Colonic mucosa (tissue), 4 donors: ENCODE data around the gene SSBP1. TPM values are rescaled to one million over a fixed set of nuclear protein-coding genes. Genes with fewer than 3 reads are reported as not detected.

ENCODE experiments used
- DNase-seq: peaks from one replicate; pipeline ENCODE4 v3.0.0-alpha.2; 2020
- H3K27ac ChIP-seq: fragments of 200-600 bp; one replicate; pipeline ENCODE4 v1.8.0; 2021
- H3K27me3 ChIP-seq: fragments of 200-600 bp; one replicate; pipeline ENCODE4 v1.8.0; 2021
- H3K36me3 ChIP-seq: fragments of 200-600 bp; one replicate; pipeline ENCODE4 v1.8.0; 2021
- H3K4me1 ChIP-seq: fragments of 200-600 bp; one replicate; pipeline ENCODE4 v1.8.0; 2021; ENCODE audit warnings: mild to moderate bottlenecking
- H3K4me3 ChIP-seq: fragments of 200-600 bp; one replicate; pipeline ENCODE4 v1.8.0; 2021
- H3K9ac ChIP-seq, 2 donors: one replicate each; pipeline ENCODE4 v1.7.0; 2013; ENCODE audit warnings: control low read depth in 2 of 2, low read depth in 2 of 2, low read length in 2 of 2
- H3K9me3 ChIP-seq: fragments of 200-600 bp; one replicate; pipeline ENCODE4 v1.8.0; 2021
- intact Hi-C: fragments of 100-400 bp; cut with DNase I; formaldehyde crosslinking; loops from one replicate; pipeline ENCODE4 v1.14.1; 2022
- total RNA-seq, 2 donors: library from RNA; stranded (reverse); fragmentation: NEBNext Ultra II Directional in 1 of 2; extraction: Animal tissue kit (Norgen Biotek cat#: 25700) in 1 of 2; gene quantifications; one replicate each; pipeline ENCODE4 v1.2.1, GENCODE V29; 2021
- TF ChIP-seq, protein P1 (sequence below): fragments of 200-600 bp; IDR thresholded peaks from one replicate; pipeline ENCODE4 v1.8.0; 2022; ENCODE audit warnings: antibody characterized with exemption, mild to moderate bottlenecking
- donor health status: healthy.
- donor health status: DM: no; HTN: no; CAD: no.
- donor health status: DM: no; HTN: no; CAD: no.

SSBP1 gene
- total RNA-seq, 2 donors from 2014 or later = 76.7 to 130 TPM

DNA sequence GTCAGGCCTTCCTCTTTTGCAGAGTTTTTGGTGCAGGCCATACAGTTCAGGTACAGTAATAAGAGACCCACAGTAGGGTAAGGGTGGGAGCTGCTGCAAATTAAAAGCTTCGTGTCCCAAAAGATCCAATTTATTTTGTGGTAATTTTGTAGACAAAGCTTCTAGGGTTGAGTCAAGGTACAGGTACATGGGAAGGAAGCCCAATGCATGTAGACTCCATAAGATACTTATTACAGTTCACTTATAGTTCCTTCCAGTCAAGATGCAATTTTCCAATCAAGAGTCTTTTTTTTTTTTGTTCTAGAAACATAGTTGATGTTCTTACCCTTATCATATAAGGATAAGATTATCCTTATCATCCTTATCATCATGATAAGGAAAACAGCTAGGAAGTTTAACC is 38.2 kb downstream of the SSBP1 start, which contains the start of gene TAS2R4:
TAS2R4 (plus strand) TSS at position 301 of the 400 bp plus-strand sequence. CDS start 1,815 bp downstream, outside the sequence.
- DNase-seq = no peak
- TF ChIP-seq, protein P1, sequence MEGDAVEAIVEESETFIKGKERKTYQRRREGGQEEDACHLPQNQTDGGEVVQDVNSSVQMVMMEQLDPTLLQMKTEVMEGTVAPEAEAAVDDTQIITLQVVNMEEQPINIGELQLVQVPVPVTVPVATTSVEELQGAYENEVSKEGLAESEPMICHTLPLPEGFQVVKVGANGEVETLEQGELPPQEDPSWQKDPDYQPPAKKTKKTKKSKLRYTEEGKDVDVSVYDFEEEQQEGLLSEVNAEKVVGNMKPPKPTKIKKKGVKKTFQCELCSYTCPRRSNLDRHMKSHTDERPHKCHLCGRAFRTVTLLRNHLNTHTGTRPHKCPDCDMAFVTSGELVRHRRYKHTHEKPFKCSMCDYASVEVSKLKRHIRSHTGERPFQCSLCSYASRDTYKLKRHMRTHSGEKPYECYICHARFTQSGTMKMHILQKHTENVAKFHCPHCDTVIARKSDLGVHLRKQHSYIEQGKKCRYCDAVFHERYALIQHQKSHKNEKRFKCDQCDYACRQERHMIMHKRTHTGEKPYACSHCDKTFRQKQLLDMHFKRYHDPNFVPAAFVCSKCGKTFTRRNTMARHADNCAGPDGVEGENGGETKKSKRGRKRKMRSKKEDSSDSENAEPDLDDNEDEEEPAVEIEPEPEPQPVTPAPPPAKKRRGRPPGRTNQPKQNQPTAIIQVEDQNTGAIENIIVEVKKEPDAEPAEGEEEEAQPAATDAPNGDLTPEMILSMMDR = no peak
- Histone ChIP-seq H3K4me3 (no peak within 1 kb of the TSS), H3K27ac (no peak within 1 kb of the TSS), H3K9me3 (no peaks in the 10 kb centered on the region), H3K4me1 (no peaks in the 10 kb centered on the region), H3K36me3 (no peaks in the 10 kb centered on the region), H3K27me3 (no peaks in the 10 kb centered on the region), H3K9ac (no peak within 1 kb of the TSS)
- intact Hi-C loops = no loop called here

DNA sequence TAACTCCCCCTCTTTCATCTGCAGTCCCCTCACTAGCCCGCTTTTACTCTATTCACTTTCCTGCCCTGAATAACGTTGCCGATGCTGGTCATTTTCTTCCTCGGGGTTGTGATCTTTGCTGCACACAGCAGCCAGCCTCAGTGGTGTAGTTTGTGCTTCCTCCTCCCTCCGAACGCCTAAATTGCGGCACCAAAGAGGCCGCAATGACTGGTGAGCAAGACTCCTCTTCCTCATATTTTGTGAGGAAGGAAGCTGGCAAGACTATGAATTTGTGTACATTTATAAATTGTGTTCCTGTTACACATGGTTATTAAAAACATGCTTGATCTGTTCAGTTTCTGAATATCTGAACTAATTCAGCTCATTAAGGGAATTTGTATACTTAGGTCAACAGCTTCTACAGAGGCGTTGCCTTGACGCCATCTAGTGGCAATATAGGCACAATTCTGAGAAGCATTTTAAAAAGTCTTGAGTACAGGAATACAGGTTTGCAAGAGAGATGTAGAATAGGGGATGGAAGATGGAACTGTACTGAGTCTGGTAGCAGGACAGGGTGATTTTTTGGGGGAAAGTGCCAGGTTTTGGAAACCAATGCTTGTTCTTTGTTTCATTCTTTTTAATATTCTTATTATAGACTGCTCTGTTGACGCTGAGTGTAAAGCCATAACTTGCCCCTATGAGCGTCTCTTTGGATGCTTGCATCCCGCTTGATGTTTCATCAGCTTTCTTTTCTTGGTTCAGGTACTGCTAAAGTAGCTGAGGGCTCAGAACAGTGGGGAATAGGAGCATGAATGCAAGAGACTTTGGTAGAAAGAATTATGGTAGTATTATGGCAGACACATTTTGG is 47.8 kb downstream of the SSBP1 start:
- no peaks in the 10 kb centered on the region for H3K27me3 ChIP-seq
- H3K27ac ChIP-seq = no peak overlapping the region
- TF ChIP-seq, protein P1 = peak; percentile 56
- H3K9me3 ChIP-seq = no peaks in the 10 kb centered on the region
- no peak overlapping the region for H3K4me3 ChIP-seq
- intact Hi-C loops = no loop called here
- no peak overlapping the region for H3K9ac ChIP-seq
- no peaks in the 10 kb centered on the region for H3K4me1 ChIP-seq
- no peak for DNase-seq
- no peaks in the 10 kb centered on the region for H3K36me3 ChIP-seq

DNA sequence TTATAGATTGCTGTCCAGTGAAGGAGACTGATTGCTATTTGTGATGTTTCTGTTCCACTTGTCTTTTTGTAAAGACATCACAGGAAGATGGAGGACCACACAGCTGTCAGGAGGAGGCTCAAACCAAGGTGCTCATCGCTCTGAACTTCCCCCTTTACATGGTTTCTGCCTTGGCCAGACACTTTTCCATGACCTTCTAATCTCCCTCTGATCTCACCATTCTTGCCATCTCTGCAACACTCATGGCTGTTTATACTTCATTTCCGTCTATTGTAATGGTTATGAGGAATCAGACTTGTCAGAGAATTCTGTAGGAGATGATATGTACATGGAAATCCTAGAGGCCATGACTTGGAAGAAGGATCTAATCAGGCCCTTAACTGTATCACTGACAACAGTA is 50.1 kb downstream of the SSBP1 start:
- Histone ChIP-seq H3K9ac (no peak overlapping the region), H3K4me1 (no peaks in the 10 kb centered on the region), H3K4me3 (no peak overlapping the region), H3K36me3 (no peaks in the 10 kb centered on the region), H3K27me3 (no peaks in the 10 kb centered on the region), H3K9me3 (no peaks in the 10 kb centered on the region), H3K27ac (no peak overlapping the region)
- intact Hi-C loops = no loop called here
- TF ChIP-seq, protein P1 = no peak
- no peak for DNase-seq

DNA sequence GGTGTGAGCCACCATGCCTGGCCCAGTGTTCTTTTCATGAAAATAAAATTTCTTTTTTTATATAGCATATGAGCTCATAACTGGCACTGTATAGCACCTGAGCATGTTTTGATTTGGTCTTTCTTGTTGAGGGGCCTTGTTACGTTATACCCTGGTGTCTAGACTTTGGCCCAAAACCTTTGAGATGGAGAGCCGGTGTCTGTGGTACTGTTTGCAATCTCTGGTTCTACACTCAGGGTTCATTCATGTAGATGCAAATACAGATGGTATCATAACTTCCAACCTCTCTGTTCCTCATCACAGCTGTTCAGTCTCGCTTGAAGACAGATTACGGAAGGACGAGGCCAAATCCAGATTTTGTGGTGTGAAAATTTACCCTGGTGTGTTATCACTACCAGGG is 51.8 kb downstream of the SSBP1 start, which contains the start of gene TAS2R5:
TAS2R5 (plus strand) TSS at position 301 of the 400 bp plus-strand sequence. CDS start 145 bp downstream, outside the sequence.
- Histone ChIP-seq H3K4me3 (no peak within 1 kb of the TSS), H3K27ac (no peak within 1 kb of the TSS), H3K9ac (no peak within 1 kb of the TSS), H3K27me3 (no peaks in the 10 kb centered on the region), H3K4me1 (no peaks in the 10 kb centered on the region), H3K36me3 (no peaks in the 10 kb centered on the region), H3K9me3 (no peaks in the 10 kb centered on the region)
- TF ChIP-seq, protein P1 = no peak
- intact Hi-C loops = no loop called here
- no peak for DNase-seq

DNA sequence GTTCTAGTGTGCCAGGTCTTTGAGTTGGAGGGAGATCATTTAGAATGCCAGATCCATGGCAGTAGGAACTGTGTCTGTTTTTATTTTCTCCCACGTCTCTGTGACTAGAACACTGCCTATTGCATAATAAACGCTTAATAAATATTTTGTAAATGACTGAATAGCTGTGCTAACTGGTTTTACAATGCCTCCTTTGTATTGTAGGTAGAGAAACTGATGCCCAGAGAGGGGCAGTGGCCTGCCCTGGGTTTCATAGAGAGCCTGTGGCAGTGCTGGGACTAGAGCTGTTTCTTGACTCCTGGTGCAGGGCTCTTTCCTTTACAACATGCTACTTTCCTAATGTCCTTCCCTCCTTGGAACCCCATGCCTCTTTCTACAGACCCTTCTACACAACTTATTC is 54.4 kb downstream of the SSBP1 start:
- H3K4me1 ChIP-seq = no peaks in the 10 kb centered on the region
- H3K27ac ChIP-seq = no peak overlapping the region
- no peaks in the 10 kb centered on the region for H3K36me3 ChIP-seq
- intact Hi-C loops = no loop called here
- H3K4me3 ChIP-seq = no peak overlapping the region
- TF ChIP-seq, protein P1 = no peak
- no peak overlapping the region for H3K9ac ChIP-seq
- no peaks in the 10 kb centered on the region for H3K9me3 ChIP-seq
- no peak for DNase-seq
- H3K27me3 ChIP-seq = no peaks in the 10 kb centered on the region

Other genes starting within 250 kb of the SSBP1 start
- 10 to 100 TPM; 19.6 to 21.1 TPM for gene AGK, start 186.9 kb upstream of the SSBP1 start, total RNA-seq
- gene DENND11, start 36.2 kb upstream of the SSBP1 start, total RNA-seq = 10 to 100 TPM; 32.3 to 38.1 TPM
- not detected for gene WEE2, start 30.0 kb upstream of the SSBP1 start, total RNA-seq
- under 1 TPM; 0.58 to 0.94 TPM for gene TAS2R3, start 25.7 kb downstream of the SSBP1 start, total RNA-seq
- gene TAS2R4, start 38.3 kb downstream of the SSBP1 start, total RNA-seq = under 1 TPM; 0.62 to 0.66 TPM
- gene TAS2R5, start 51.9 kb downstream of the SSBP1 start, total RNA-seq = 1 to 10 TPM in 1 of 2 donors, under 1 TPM in 1; 0.98 to 1.2 TPM
- not detected for gene PRSS37, start 103.1 kb downstream of the SSBP1 start, total RNA-seq
- gene OR9A4, start 178.0 kb downstream of the SSBP1 start, total RNA-seq = not detected
- gene CLEC5A, start 208.6 kb downstream of the SSBP1 start, total RNA-seq = under 1 TPM in 1 of 2 donors, not detected in 1; 0.27 TPM
- gene TAS2R38, start 235.4 kb downstream of the SSBP1 start, total RNA-seq = not detected